Activated T-helper 1 cell treated with anti-CD3 and anti-CD28 coated beads, Interleukin-12 subunit alpha, Interleukin-12 subunit beta, Interleukin-2, Interleukin-4 antibody, amounts not matched to agents 30 ng/mL and 10 ng/mL and 1 ng/mL, durations not matched to agents 14 hours and 24 hours and 36 hours (primary cell): Measurements from ENCODE around the gene AKAP8L. TPM values are rescaled to one million over a fixed set of nuclear protein-coding genes. Genes with fewer than 3 reads are reported as not detected.
"Not testable (repeated sequence)": the region's sequence is repeated elsewhere in the genome, so short reads cannot be mapped to it uniquely, and the experiment has no call there.

Experiments used
- DNase-seq: peaks from one replicate; pipeline ENCODE4 v3.0.0; 2021; ENCODE audit warnings: low spot score
- H3K27ac Mint-ChIP-seq: one replicate; pipeline ENCODE4 v1.8.0; 2021; ENCODE audit warnings: mild to moderate bottlenecking, mixed read lengths
- H3K27me3 Mint-ChIP-seq: one replicate; pipeline ENCODE4 v1.8.0; 2022; ENCODE audit warnings: mild to moderate bottlenecking, moderate library complexity, mixed read lengths; ENCODE audit not compliant: insufficient read depth
- H3K36me3 Mint-ChIP-seq: one replicate; pipeline ENCODE4 v1.8.0; 2021; ENCODE audit warnings: low read depth, mixed read lengths
- H3K4me1 Mint-ChIP-seq: one replicate; pipeline ENCODE4 v1.8.0; 2021; ENCODE audit warnings: low read depth, mixed read lengths
- H3K4me3 Mint-ChIP-seq: one replicate; pipeline ENCODE4 v1.8.0; 2021; ENCODE audit warnings: mild to moderate bottlenecking, moderate library complexity, mixed read lengths
- H3K9me3 Mint-ChIP-seq: one replicate; pipeline ENCODE4 v1.8.0; 2021; ENCODE audit warnings: mixed read lengths
- intact Hi-C: fragments of 100-400 bp; cut with micrococcal nuclease; formaldehyde crosslinking; loops from one replicate; pipeline ENCODE4 v1.15.1; 2024
- total RNA-seq: library from RNA; stranded (reverse); gene quantifications from 2 replicates; pipeline ENCODE4 v1.2.3, GENCODE V29; 2022

Gene AKAP8L
- total RNA-seq, 1 donor from 2014 or later = 77.9 TPM

DNA sequence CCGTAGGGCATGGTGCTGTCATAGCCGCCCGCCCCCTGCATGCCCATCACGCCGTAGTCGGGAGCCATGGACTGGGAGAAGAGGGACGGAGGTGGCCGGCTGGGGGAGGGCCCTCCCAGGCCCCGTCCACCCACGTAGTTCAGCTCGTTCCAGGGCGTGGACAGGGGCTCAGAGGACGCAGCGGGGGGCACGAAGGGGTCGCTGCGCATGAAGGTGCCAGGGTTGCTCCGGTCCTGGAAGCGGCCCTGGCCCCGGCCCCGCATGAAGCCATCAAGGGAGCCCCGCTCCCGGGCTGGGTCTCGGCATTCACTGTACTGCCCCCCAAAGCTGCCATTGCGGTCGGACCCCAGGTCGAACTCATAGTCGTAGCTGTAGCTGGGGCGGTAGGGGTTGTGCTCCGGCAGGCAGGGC lies 45.9 kb downstream of the AKAP8L start:
- intact Hi-C loops = no loop called here
- no peak overlapping the region for H3K27ac Mint-ChIP-seq
- no peaks in the 10 kb centered on the region for H3K9me3 Mint-ChIP-seq
- no peak overlapping the region for H3K4me3 Mint-ChIP-seq
- no peak for DNase-seq
- H3K36me3 Mint-ChIP-seq = peaks cover 26% of the 10 kb centered on the region
- H3K27me3 Mint-ChIP-seq = no peaks in the 10 kb centered on the region
- H3K4me1 Mint-ChIP-seq = peaks cover 13% of the 10 kb centered on the region

DNA sequence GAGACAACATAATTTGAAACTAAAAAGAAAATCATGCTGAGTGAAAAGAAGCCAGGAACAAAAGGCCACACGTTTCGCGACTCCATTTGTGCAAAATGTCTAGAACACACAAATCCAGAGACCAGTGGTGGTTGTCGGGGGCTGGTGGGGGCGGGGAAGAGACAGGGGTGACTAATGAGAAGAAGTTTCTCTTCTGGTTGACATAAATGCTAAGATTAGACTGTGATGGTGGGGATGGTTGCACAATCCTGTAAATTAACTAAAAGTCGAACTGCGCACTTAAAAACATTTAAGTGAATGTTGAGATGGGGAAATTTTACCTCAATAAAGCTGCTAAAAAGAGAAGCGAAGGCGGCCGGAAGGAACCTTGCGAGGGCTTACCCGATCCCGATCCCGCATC lies 46.3 kb downstream of the AKAP8L start:
- DNase-seq = no peak
- Mint-ChIP-seq H3K27ac (peak overlapping the region; percentile 81), H3K4me3 (no peak overlapping the region), H3K4me1 (peaks cover 10% of the 10 kb centered on the region), H3K27me3 (no peaks in the 10 kb centered on the region), H3K36me3 (peaks cover 26% of the 10 kb centered on the region), H3K9me3 (no peaks in the 10 kb centered on the region)
- intact Hi-C loops = no loop called here

DNA sequence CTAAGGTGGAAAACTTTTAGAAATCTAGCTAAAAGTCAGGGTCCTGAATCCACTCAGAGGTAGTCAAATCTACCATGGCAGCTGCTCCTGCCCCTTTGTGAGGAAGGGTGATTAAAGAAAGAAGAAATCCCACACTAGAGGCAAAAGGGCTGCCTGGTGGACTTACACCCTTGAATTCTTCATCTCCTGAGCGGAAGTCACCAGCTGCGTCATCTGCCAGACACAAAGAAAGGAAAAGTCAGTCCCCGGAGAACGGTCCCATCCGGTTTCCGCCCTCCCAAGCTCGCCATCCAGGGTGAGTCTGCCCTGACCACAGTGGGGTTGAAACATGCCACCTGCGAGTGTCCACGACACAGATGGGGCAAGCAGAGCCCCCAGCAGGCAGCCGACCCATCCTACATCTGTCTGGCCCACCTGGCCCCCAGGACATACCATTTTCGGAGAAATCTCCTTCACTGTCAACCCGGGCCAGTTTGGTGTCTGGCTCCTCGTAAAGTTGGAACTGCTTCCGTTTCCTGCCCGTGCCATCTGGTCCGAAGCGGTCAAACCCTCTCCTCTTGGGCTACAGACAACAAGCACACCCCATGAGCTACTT lies 46.9 kb downstream of the AKAP8L start:
- intact Hi-C loops = no loop called here

DNA sequence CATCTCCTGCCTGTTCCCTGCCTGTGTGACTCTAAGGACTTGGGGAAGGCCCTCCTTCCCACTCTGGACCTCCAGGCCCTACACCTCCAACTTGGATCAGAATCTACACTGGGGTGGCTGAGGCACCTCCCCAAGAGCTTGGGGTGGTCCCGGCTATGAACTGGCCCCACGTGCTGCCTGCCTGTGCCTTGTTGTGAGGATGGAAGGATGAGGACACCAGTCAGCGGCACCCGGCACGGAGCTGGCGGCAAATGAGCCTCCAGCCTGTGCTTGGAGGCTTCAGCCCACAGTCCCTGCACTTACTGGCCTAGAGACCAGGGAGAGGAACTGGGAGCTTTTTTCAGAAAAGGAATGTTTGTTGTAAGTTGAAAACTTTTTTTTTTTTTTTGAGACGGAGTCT lies 47.7 kb downstream of the AKAP8L start:
- Mint-ChIP-seq H3K36me3 (peaks cover 23% of the 10 kb centered on the region), H3K27ac (no peak overlapping the region), H3K9me3 (no peaks in the 10 kb centered on the region), H3K4me3 (no peak overlapping the region), H3K4me1 (no peaks in the 10 kb centered on the region), H3K27me3 (no peaks in the 10 kb centered on the region)
- no peak for DNase-seq
- intact Hi-C loops = no loop called here

More for the DNA sequence above, 46.9 kb downstream of the AKAP8L start:
- Mint-ChIP-seq H3K27ac (no peak overlapping the region), H3K27me3 (no peaks in the 10 kb centered on the region), H3K4me3 (no peak overlapping the region), H3K36me3 (peaks cover 23% of the 10 kb centered on the region), H3K4me1 (peaks cover 6% of the 10 kb centered on the region), H3K9me3 (no peaks in the 10 kb centered on the region)
- no peak for DNase-seq

DNA sequence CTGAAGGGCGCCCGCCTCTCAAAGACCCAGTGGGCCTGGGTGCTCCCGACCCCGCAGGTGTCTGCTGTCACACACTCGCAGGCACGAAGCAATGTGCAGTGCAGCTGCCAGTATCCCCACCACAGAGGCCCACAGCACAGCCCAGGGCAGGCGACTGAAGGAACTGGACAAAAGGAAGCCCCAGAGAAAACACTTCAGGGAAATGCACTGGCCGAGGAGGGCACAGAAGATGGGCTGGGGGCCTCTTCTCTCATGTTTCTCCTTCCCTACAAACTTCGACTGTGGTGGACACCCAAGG lies 49.2 kb downstream of the AKAP8L start:
- DNase-seq = no peak
- intact Hi-C loops = no loop called here
- Mint-ChIP-seq H3K36me3 (peaks cover 23% of the 10 kb centered on the region), H3K4me3 (no peak overlapping the region), H3K27ac (no peak overlapping the region), H3K27me3 (no peaks in the 10 kb centered on the region), H3K4me1 (no peaks in the 10 kb centered on the region), H3K9me3 (no peaks in the 10 kb centered on the region)

DNA sequence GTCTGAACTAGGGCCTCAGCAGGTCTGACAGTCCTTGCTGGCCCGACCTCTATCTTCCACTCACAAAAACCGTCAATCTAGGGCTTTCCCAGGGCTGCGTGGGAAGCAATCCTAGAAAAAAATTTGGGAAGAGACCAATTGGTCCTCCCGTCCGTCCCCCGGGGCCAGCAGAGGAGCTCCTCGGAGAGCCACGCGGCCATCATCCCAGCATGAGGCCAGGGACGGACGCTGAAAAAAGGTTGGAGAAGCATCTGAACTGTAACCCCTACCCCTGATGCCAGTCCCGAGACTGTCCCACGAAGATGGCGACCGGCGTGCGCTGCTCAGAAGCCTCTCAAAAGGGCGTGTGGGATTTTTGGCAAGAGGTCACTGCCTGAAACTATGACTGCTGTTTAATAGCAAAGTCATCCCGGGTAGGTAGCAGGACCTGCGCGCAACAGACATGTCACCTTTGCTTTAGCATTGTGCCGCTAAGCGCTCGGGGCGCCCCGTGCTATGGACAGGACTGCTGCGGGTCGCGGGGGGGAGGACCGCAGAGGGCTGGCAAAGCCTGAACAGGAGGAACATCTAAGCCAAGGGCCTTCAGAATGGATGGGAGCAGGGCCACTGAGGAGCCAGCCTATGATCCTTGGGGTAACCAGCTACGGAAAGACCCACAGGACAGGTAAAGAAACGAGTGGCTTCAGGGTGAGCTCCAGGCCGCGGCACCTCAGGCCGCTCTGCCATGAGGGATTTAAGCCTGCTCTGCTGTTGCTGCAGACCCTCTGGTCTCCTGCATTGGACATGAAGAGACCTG lies 49.8 kb downstream of the AKAP8L start:
- Mint-ChIP-seq H3K9me3 (no peaks in the 10 kb centered on the region), H3K4me1 (no peaks in the 10 kb centered on the region), H3K27me3 (no peaks in the 10 kb centered on the region), H3K27ac (peak overlapping the region; percentile 29), H3K36me3 (peaks cover 23% of the 10 kb centered on the region), H3K4me3 (no peak overlapping the region)
- no peak for DNase-seq
- intact Hi-C loops = no loop called here

DNA sequence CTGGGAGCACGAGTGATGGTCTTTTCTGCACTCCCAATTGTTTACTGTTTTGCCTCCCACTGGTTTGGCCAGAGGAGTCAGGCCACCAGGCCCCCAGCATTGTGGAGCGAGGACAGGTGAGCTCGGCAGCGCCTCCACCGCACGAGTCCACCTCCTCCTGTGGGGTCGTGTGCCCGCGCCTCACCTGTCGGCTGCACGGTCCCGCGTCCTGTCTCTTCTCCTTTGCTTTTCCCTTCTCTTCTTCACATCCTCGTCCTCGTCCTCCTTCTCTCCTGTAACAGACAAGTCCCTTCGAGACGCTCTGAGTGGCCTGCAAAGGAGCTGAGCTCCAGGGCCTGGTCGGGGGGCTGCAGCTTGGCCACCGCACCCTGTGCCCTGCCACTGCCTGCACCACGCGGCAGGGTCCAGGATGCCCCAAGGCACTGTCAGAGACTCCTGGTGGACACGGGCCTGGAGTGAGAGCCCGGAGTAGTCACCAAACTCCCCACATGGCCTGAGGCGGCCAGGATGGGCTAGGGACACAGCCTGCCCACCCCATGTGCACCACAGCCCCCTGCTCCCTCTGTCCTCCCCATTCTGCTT lies 50.6 kb downstream of the AKAP8L start:
- H3K27ac Mint-ChIP-seq = no peak overlapping the region
- no peak overlapping the region for H3K4me3 Mint-ChIP-seq

DNA sequence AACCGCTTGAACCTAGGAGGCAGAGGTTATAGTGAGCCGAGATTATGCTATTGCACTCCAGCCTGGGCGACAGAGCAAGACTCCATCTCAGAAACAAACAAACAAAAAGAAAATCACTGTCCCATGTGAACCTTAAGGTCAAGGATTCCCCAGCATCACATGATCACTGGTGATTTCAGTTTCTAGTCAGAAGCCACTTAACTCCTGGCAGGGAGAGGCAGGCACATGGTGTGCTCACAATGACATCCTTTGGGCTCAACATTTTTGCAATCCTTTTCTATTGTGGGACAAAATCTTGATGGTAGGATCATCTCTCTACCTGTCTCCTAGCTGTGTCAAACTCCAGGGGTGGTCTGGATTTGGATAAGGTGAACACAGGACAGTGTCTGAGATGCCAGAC lies 51.3 kb downstream of the AKAP8L start:
- H3K9me3 Mint-ChIP-seq = no peaks in the 10 kb centered on the region
- peaks cover 20% of the 10 kb centered on the region for H3K36me3 Mint-ChIP-seq
- H3K27me3 Mint-ChIP-seq = no peaks in the 10 kb centered on the region
- H3K27ac Mint-ChIP-seq = no peak overlapping the region
- intact Hi-C loops = no loop called here
- no peak overlapping the region for H3K4me3 Mint-ChIP-seq
- H3K4me1 Mint-ChIP-seq = no peaks in the 10 kb centered on the region
- no peak for DNase-seq

More for the DNA sequence above, 50.6 kb downstream of the AKAP8L start:
- intact Hi-C loops = no loop called here
- no peaks in the 10 kb centered on the region for H3K4me1 Mint-ChIP-seq
- H3K27me3 Mint-ChIP-seq = no peaks in the 10 kb centered on the region
- peaks cover 23% of the 10 kb centered on the region for H3K36me3 Mint-ChIP-seq
- H3K9me3 Mint-ChIP-seq = no peaks in the 10 kb centered on the region
- DNase-seq = no peak

DNA sequence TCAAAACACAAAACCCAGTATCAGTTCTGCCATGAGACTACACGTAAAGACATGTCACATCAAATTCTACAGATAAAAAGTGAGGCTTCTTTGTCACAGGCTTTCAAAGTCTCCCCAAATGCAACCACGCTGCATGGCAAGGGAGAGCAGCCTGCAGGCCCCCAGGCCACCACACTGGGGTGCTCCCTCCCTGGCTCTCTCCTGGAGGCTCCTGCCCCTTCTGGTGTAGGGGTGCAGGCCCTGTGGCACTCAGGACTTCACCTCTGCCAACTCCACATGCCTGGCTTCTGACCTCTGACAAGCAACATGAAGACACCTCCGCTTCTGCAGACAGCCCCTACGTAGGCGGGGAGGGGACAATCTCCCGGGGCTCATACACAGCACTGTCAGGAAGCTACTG lies 53.5 kb downstream of the AKAP8L start:
- Mint-ChIP-seq H3K27ac (no peak overlapping the region), H3K4me1 (no peaks in the 10 kb centered on the region), H3K4me3 (no peak overlapping the region), H3K9me3 (no peaks in the 10 kb centered on the region), H3K36me3 (peaks cover 21% of the 10 kb centered on the region), H3K27me3 (no peaks in the 10 kb centered on the region)
- intact Hi-C loops = no loop called here
- DNase-seq = no peak

DNA sequence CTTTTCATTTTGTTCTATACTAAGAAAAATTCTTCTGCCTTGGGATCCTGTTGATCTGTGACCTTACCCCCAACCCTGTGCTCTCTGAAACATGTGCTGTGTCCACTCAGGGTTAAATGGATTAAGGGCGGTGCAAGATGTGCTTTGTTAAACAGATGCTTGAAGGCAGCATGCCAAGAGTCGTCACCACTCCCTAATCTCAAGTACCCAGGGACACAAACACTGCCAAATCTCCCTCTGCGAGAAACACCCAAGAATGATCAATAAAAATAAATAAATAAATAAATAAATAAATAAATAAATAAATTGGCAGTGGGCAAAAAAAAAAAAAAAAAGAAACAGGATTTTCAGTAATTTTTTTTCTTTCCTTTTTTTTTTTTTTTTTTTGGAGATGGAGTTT lies 55.0 kb downstream of the AKAP8L start:
- peaks cover 23% of the 10 kb centered on the region for H3K36me3 Mint-ChIP-seq
- H3K9me3 Mint-ChIP-seq, H3K4me1 Mint-ChIP-seq, H3K27ac Mint-ChIP-seq, H3K4me3 Mint-ChIP-seq, intact Hi-C loops, H3K27me3 Mint-ChIP-seq, DNase-seq: not testable (repeated sequence)

DNA sequence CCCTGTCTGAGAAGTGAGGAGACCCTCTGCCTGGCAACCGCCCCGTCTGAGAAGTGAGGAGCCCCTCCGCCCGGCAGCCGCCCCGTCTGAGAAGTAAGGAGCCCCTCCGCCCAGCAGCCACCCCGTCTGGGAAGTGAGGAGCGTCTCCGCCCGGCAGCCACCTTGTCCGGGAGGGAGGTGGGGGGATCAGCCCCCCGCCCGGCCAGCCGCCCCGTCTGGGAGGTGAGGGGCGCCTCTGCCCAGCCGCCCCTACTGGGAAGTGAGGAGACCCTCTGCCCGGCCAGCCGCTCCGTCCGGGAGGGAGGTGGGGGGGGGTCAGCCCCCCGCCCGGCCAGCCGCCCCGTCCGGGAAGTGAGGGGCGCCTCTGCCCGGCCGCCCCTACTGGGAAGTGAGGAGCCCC lies 55.7 kb downstream of the AKAP8L start:
- H3K4me1 Mint-ChIP-seq, H3K4me3 Mint-ChIP-seq, H3K9me3 Mint-ChIP-seq, DNase-seq, intact Hi-C loops, H3K27ac Mint-ChIP-seq, H3K27me3 Mint-ChIP-seq: not testable (repeated sequence)
- peaks cover 27% of the 10 kb centered on the region for H3K36me3 Mint-ChIP-seq

DNA sequence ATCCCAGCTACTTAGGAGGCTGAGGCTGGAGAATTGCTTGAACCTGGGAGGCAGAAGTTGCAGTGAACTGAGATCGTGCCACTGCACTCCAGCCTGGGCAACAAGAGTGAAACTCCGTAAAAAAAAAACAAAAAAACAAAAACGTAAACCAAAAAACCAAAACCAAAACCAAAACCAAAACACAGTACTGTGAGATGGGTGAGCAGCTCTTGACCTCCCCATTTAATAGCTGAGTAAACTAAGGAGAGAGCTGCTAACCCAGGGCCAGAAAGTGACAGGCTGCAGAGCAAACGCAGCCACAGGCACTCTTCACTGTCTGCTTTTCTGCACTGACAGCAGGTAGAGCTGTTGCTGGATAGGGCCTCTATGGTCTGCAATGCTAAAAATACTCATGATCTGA lies 58.8 kb downstream of the AKAP8L start:
- H3K4me3 Mint-ChIP-seq, DNase-seq, H3K4me1 Mint-ChIP-seq, H3K27me3 Mint-ChIP-seq, H3K9me3 Mint-ChIP-seq, H3K27ac Mint-ChIP-seq, intact Hi-C loops: not testable (repeated sequence)
- H3K36me3 Mint-ChIP-seq = peaks cover 34% of the 10 kb centered on the region

DNA sequence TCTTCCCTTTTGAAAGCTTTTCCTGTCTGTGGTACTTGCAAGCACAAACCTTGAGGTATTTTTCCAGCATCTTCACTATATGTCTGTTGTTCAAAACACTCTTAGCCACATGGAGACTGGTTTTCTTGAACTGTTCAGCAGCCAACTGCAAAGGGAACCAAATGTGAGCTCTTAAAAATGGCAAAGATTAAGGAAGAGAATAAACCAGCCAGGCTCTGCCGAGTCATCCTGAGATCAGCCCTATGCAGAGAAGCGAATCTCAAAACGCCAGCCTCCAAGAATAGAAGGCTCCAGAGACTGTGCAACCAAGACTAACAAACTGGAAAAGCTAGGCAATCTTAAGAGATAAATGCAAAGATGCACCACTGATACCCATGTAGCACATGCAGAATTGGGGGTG lies 59.9 kb downstream of the AKAP8L start:
- no peak for DNase-seq
- peaks cover 41% of the 10 kb centered on the region for H3K36me3 Mint-ChIP-seq
- H3K4me3 Mint-ChIP-seq = no peak overlapping the region
- intact Hi-C loops = no loop called here
- H3K4me1 Mint-ChIP-seq = no peaks in the 10 kb centered on the region
- no peaks in the 10 kb centered on the region for H3K9me3 Mint-ChIP-seq
- peak overlapping the region; percentile 53 for H3K27ac Mint-ChIP-seq
- no peaks in the 10 kb centered on the region for H3K27me3 Mint-ChIP-seq
